T-helper 1 cell treated with Interleukin-12 subunit alpha and Interleukin-12 subunit beta and Interleukin-4 antibody, amounts not matched to agents 30 μg/mL and 1 μg/mL, for 36 hours (primary cell): ENCODE data around the gene STK39.

Experiments
- H3K27ac Mint-ChIP-seq: one replicate; pipeline ENCODE4 v1.8.0; 2021; ENCODE audit warnings: mild to moderate bottlenecking, mixed read lengths
- H3K27me3 Mint-ChIP-seq: one replicate; pipeline ENCODE4 v1.8.0; 2021; ENCODE audit warnings: low read depth, mixed read lengths
- H3K36me3 Mint-ChIP-seq: one replicate; pipeline ENCODE4 v1.8.0; 2021; ENCODE audit warnings: low read depth, mixed read lengths
- H3K4me1 Mint-ChIP-seq: one replicate; pipeline ENCODE4 v1.8.0; 2021; ENCODE audit warnings: low read depth, mixed read lengths
- H3K4me3 Mint-ChIP-seq: one replicate; pipeline ENCODE4 v1.8.0; 2021; ENCODE audit warnings: mild to moderate bottlenecking, moderate library complexity, mixed read lengths
- H3K9me3 Mint-ChIP-seq: one replicate; pipeline ENCODE4 v1.8.0; 2021; ENCODE audit warnings: mixed read lengths

STK39 gene

GRCh38 chr2:168075446-168075845, 171.9 kb downstream of the STK39 start:
- no peak overlapping the region for H3K4me3 Mint-ChIP-seq
- no peaks in the 10 kb centered on the region for H3K27me3 Mint-ChIP-seq
- no peaks in the 10 kb centered on the region for H3K9me3 Mint-ChIP-seq
- H3K4me1 Mint-ChIP-seq = peaks cover 2% of the 10 kb centered on the region
- H3K36me3 Mint-ChIP-seq = peaks cover 3% of the 10 kb centered on the region
- H3K27ac Mint-ChIP-seq = no peak overlapping the region

- Mint-ChIP-seq H3K9me3 (no peaks in the 10 kb centered on the region), H3K4me1 (peaks cover 2% of the 10 kb centered on the region), H3K4me3 (no peak overlapping the region), H3K36me3 (peaks cover 1% of the 10 kb centered on the region), H3K27ac (no peak overlapping the region), H3K27me3 (no peaks in the 10 kb centered on the region)
Observed at GRCh38 chr2:168072626-168073303, 174.6 kb downstream of the STK39 start.

DNA sequence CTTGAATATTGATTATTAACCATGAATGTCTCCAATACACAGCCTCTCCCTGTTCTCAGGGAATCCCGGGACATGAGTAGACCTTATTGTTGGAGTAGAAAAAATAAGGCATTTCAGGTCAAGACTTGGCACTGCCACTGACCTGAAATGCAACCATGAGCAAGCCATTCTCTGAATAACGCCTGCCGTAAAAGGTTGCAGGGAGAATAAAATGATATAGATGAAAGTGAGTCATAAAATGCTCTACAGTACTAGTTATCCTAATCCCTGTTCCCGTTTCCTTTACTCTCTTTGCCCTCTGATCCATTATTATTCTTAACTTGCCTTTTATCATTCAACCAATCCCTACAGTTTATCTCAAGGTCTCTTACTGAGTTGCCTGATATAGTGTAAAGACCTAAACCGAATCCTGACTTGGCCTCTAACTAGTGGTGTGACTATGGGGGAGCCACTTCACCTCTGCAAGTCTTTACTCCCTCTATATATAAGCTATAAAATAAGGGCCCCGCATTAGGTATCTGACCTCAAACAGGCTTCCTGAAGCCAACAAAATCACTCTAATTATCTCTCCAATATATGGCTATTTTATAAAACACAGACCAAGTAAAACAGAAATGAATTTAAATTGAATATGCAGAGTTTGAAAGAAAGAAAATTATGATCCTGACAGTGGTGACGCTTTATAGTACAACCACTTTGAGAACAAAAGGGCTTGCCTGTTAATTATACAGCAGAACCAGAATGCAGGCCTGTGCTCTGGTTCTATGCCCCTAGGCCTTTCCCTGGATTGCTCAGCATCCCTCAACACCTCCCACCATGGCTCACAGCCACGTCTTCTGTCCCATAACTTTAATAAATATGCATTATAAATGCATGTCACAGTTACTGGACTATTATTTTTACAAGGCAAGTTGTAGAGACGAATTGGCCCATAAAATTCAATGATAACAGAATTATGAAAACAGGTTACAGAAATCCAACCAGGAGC, 183.1 kb downstream of the STK39 start:
- no peaks in the 10 kb centered on the region for H3K27me3 Mint-ChIP-seq
- H3K27ac Mint-ChIP-seq = no peak overlapping the region
- no peak overlapping the region for H3K4me3 Mint-ChIP-seq
- no peaks in the 10 kb centered on the region for H3K4me1 Mint-ChIP-seq
- no peaks in the 10 kb centered on the region for H3K9me3 Mint-ChIP-seq
- H3K36me3 Mint-ChIP-seq = peaks cover 14% of the 10 kb centered on the region

DNA sequence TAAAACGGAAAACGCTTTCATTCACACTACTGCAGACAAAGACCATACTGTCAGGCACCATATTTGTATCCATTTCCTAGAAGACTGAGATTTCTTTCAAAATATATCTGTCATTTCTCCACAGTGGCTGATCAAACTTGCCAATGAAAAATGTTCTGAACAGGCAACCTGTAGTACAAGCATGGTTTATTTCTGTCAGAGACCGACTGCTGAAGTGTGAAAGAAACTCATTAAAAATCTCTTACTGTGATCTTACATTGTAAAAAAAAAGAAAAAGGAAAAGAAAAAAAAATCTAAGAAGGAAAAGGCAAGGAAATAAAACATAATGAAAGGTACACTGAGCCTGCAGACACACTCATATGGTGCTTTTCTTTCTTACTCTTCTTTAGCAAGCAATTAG, 184.5 kb downstream of the STK39 start:
- H3K27me3 Mint-ChIP-seq = no peaks in the 10 kb centered on the region
- peaks cover 14% of the 10 kb centered on the region for H3K36me3 Mint-ChIP-seq
- no peak overlapping the region for H3K27ac Mint-ChIP-seq
- no peaks in the 10 kb centered on the region for H3K9me3 Mint-ChIP-seq
- no peak overlapping the region for H3K4me3 Mint-ChIP-seq
- H3K4me1 Mint-ChIP-seq = no peaks in the 10 kb centered on the region

DNA sequence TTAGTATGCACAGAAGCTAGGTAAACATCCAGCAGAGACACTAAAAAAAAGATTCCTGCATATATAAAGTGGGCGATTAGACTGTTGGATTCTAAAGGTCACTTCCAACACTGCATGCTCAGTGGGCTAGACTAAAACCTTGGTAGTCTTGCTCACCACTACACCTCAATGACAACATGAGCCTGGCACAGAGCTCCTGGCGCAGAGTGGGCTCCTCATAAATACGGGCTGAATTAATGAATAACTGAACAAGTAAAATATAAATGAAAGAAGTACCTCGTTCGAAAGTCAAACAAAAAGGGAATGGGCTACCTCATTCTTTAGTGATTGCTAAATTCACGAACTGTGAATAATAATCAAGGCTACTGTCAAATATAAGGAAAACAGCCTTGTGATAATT, 185.3 kb downstream of the STK39 start:
- peaks cover 14% of the 10 kb centered on the region for H3K36me3 Mint-ChIP-seq
- no peaks in the 10 kb centered on the region for H3K4me1 Mint-ChIP-seq
- H3K27ac Mint-ChIP-seq = no peak overlapping the region
- H3K27me3 Mint-ChIP-seq = no peaks in the 10 kb centered on the region
- H3K9me3 Mint-ChIP-seq = no peaks in the 10 kb centered on the region
- no peak overlapping the region for H3K4me3 Mint-ChIP-seq

DNA sequence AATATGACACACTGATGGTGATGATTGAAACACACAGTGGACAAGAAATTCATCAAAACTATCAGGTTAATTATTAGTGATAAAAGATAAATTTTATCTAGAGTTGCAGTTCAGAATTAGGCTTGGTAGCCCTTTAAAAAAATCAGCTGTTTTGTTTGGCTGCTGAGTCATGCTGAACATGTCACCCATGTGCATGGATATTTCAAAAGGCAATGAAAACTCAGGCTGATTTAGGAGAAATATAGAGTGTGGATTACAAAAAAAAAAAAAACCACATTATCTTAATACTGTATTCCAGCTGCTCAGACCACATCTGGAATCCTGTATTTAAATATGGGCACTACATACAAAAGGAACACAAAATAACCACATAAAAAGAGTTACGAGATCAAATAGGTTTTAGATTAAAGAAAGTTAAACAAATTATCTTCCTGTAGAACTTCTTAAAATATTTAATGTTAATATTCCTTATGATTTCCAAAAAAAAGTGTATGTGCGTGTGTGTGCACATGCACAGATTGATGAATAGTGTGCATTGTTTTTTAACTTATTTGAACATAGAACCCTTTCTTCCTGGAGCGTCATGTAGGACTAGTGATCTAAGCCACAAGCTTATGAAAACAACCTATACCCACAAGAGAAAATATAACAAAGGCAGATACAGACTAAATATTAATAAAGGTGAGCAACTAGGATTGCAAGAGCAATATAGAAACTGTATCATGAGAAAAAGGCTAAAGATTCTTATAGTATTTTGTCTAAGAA, 186.2 kb downstream of the STK39 start:
- no peaks in the 10 kb centered on the region for H3K4me1 Mint-ChIP-seq
- no peaks in the 10 kb centered on the region for H3K9me3 Mint-ChIP-seq
- peaks cover 14% of the 10 kb centered on the region for H3K36me3 Mint-ChIP-seq
- no peak overlapping the region for H3K27ac Mint-ChIP-seq
- no peak overlapping the region for H3K4me3 Mint-ChIP-seq
- no peaks in the 10 kb centered on the region for H3K27me3 Mint-ChIP-seq

DNA sequence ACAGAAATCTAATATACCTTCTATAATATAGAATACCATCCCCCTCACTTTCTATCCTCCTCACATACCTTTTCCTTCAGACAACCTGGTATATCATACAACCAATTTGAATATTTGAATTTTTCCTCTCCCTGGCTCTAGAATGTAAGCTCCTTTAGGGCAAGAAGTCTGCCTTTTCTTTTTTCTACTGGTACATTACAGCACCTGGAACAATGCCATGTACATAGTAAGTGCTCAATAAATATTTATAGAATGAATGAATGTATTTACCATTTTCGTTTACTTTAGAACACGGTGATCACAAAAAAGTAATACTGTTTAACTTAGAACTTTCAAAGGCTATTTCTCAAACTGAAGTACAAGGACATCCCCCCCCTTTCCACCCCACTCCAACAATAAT, 187.6 kb downstream of the STK39 start:
- H3K4me1 Mint-ChIP-seq = peaks cover 2% of the 10 kb centered on the region
- H3K4me3 Mint-ChIP-seq = no peak overlapping the region
- no peaks in the 10 kb centered on the region for H3K9me3 Mint-ChIP-seq

GRCh38 chr2:168058675-168059074, 188.7 kb downstream of the STK39 start:
- Mint-ChIP-seq H3K4me3 (no peak overlapping the region), H3K27me3 (no peaks in the 10 kb centered on the region), H3K4me1 (peaks cover 4% of the 10 kb centered on the region), H3K27ac (no peak overlapping the region), H3K9me3 (no peaks in the 10 kb centered on the region), H3K36me3 (peaks cover 13% of the 10 kb centered on the region)

More for the DNA sequence above, 187.6 kb downstream of the STK39 start:
- Mint-ChIP-seq H3K27ac (no peak overlapping the region), H3K27me3 (no peaks in the 10 kb centered on the region), H3K36me3 (peaks cover 13% of the 10 kb centered on the region)

- no peak overlapping the region for H3K27ac Mint-ChIP-seq
- no peak overlapping the region for H3K4me3 Mint-ChIP-seq
- peaks cover 6% of the 10 kb centered on the region for H3K36me3 Mint-ChIP-seq
- no peaks in the 10 kb centered on the region for H3K9me3 Mint-ChIP-seq
- peaks cover 4% of the 10 kb centered on the region for H3K4me1 Mint-ChIP-seq
- no peaks in the 10 kb centered on the region for H3K27me3 Mint-ChIP-seq
Observed at GRCh38 chr2:168056242-168056787, 191.1 kb downstream of the STK39 start.

DNA sequence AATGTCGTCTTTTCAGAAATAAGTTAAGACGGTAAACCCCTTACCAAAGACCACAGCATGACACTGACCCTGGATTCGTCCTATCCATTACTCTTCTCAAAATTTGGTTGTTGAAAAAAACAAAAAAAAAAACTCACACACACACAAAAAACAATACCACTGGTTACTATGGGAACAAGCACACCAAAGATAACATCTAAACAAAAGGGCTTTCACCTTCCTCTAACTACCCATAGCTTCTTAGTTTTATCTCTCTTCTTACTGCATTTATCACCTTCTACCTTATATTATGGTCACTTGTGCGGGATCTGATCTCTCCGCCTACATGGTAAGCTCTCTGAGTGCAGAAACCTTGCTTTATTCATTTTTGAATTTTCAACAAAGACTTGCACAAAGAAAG, 192.7 kb downstream of the STK39 start:
- H3K36me3 Mint-ChIP-seq = peaks cover 1% of the 10 kb centered on the region

DNA sequence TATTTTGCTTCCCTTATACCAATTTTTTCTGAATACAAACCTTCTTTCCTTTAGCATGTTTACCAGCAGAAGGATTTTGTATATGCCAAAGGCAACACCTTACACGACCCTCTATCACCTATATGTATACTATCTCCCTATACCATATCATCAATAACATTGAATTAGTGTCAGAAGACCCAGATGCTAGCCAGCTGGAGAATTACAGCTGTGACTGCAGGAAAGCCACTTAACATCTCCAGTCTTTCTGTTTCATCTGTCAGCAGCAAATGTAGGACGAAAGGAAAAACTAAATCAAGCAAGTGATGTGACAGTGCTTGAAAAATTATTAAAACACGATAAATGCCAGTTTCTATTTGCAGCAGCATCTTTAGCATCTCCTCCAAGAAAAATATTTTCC, 193.7 kb downstream of the STK39 start:
- H3K27me3 Mint-ChIP-seq = no peaks in the 10 kb centered on the region
- H3K9me3 Mint-ChIP-seq = no peaks in the 10 kb centered on the region
- peaks cover 3% of the 10 kb centered on the region for H3K36me3 Mint-ChIP-seq
- no peak overlapping the region for H3K27ac Mint-ChIP-seq
- no peak overlapping the region for H3K4me3 Mint-ChIP-seq
- peaks cover 4% of the 10 kb centered on the region for H3K4me1 Mint-ChIP-seq

More for the DNA sequence above, 192.7 kb downstream of the STK39 start:
- Mint-ChIP-seq H3K27me3 (no peaks in the 10 kb centered on the region), H3K4me1 (peaks cover 4% of the 10 kb centered on the region), H3K4me3 (no peak overlapping the region), H3K9me3 (no peaks in the 10 kb centered on the region), H3K27ac (no peak overlapping the region)

GRCh38 chr2:168052773-168053172, 194.6 kb downstream of the STK39 start:
- no peaks in the 10 kb centered on the region for H3K9me3 Mint-ChIP-seq
- H3K4me3 Mint-ChIP-seq = no peak overlapping the region
- H3K27ac Mint-ChIP-seq = no peak overlapping the region
- H3K4me1 Mint-ChIP-seq = peaks cover 4% of the 10 kb centered on the region
- peaks cover 3% of the 10 kb centered on the region for H3K36me3 Mint-ChIP-seq
- H3K27me3 Mint-ChIP-seq = no peaks in the 10 kb centered on the region

GRCh38 chr2:168050377-168050776, 197.0 kb downstream of the STK39 start:
- Mint-ChIP-seq H3K36me3 (peaks cover 3% of the 10 kb centered on the region), H3K9me3 (no peaks in the 10 kb centered on the region), H3K4me3 (no peak overlapping the region), H3K27ac (no peak overlapping the region), H3K4me1 (peaks cover 4% of the 10 kb centered on the region), H3K27me3 (no peaks in the 10 kb centered on the region)

GRCh38 chr2:168049609-168050008, 197.8 kb downstream of the STK39 start:
- peaks cover under 1% of the 10 kb centered on the region for H3K4me1 Mint-ChIP-seq
- no peak overlapping the region for H3K27ac Mint-ChIP-seq
- H3K36me3 Mint-ChIP-seq = peaks cover 4% of the 10 kb centered on the region

More at GRCh38 chr2:168049609-168050008, 197.8 kb downstream of the STK39 start:
- Mint-ChIP-seq H3K27me3 (no peaks in the 10 kb centered on the region), H3K9me3 (no peaks in the 10 kb centered on the region), H3K4me3 (no peak overlapping the region)
